HG02981 (cell line): ENCODE results near the gene ATXN7L2.

Source experiments
- ATAC-seq: cut with Tn5 transposase; IDR thresholded peaks from one replicate; pipeline ENCODE4 v1.9.1; 2021; ENCODE audit warnings: mild to moderate bottlenecking, moderate library complexity; ENCODE audit not compliant: unreplicated experiment

Gene ATXN7L2

GRCh38 chr1:109497449-109498160 lies 13.9 kb downstream of the ATXN7L2 start:
- ATAC-seq: no peak

GRCh38 chr1:109498161-109498801 lies 14.6 kb downstream of the ATXN7L2 start:
- ATAC-seq: no peak

- no peak for ATAC-seq
These were observed 15.4 kb downstream of the ATXN7L2 start for GRCh38 chr1:109499081-109499480.

- ATAC-seq: no peak
These were observed 16.2 kb downstream of the ATXN7L2 start for GRCh38 chr1:109499661-109500536.

GRCh38 chr1:109500941-109501381 lies 17.3 kb downstream of the ATXN7L2 start:
- ATAC-seq: no peak

- no peak for ATAC-seq
These were observed 18.1 kb downstream of the ATXN7L2 start for GRCh38 chr1:109501644-109502363.

GRCh38 chr1:109502364-109502851 lies 18.7 kb downstream of the ATXN7L2 start:
- no peak for ATAC-seq

- ATAC-seq: no peak
These were observed 20.2 kb downstream of the ATXN7L2 start for GRCh38 chr1:109503935-109504334.

GRCh38 chr1:109504974-109505373 lies 21.3 kb downstream of the ATXN7L2 start:
- no peak for ATAC-seq

- no peak for ATAC-seq
These were observed 24.5 kb downstream of the ATXN7L2 start for GRCh38 chr1:109508001-109508872.

- ATAC-seq: no peak
These were observed 25.1 kb downstream of the ATXN7L2 start for GRCh38 chr1:109508873-109509175.

- ATAC-seq: no peak
These were observed 25.8 kb downstream of the ATXN7L2 start, which contains the start of gene AMIGO1 for GRCh38 chr1:109509176-109510134. Gene AMIGO1 (minus strand): TSS chr1:109509727. CDS start chr1:109508912, 815 bp downstream.

GRCh38 chr1:109513110-109513710 lies 29.5 kb downstream of the ATXN7L2 start:
- ATAC-seq: no peak

GRCh38 chr1:109514846-109515245 lies 31.1 kb downstream of the ATXN7L2 start:
- no peak for ATAC-seq

GRCh38 chr1:109516872-109517271 lies 33.2 kb downstream of the ATXN7L2 start:
- no peak for ATAC-seq

GRCh38 chr1:109517337-109517736 lies 33.6 kb downstream of the ATXN7L2 start:
- no peak for ATAC-seq

GRCh38 chr1:109521002-109521951 lies 37.6 kb downstream of the ATXN7L2 start:
- ATAC-seq: no peak
